Astrocyte (in vitro differentiated cells and primary cell): ENCODE measurements around the gene PCDHGB6.
"Not testable (repeated sequence)": the region's sequence is repeated elsewhere in the genome, so short reads cannot be mapped to it uniquely, and the experiment has no call there.

Experiments used
- EZH2 ChIP-seq: IDR thresholded peaks from 2 replicates; pipeline ENCODE4 v1.6.1; 2012; ENCODE audit warnings: mild to moderate bottlenecking, low read length, inconsistent platforms; ENCODE audit not compliant: insufficient read depth
- TF ChIP-seq, protein P1 (sequence below): IDR thresholded peaks from 2 replicates; pipeline ENCODE4 v1.5.1; 2011; ENCODE audit warnings: low read depth, mild to moderate bottlenecking, inconsistent platforms, low read length, moderate library complexity; ENCODE audit not compliant: insufficient read depth

- TF ChIP-seq, protein P1, sequence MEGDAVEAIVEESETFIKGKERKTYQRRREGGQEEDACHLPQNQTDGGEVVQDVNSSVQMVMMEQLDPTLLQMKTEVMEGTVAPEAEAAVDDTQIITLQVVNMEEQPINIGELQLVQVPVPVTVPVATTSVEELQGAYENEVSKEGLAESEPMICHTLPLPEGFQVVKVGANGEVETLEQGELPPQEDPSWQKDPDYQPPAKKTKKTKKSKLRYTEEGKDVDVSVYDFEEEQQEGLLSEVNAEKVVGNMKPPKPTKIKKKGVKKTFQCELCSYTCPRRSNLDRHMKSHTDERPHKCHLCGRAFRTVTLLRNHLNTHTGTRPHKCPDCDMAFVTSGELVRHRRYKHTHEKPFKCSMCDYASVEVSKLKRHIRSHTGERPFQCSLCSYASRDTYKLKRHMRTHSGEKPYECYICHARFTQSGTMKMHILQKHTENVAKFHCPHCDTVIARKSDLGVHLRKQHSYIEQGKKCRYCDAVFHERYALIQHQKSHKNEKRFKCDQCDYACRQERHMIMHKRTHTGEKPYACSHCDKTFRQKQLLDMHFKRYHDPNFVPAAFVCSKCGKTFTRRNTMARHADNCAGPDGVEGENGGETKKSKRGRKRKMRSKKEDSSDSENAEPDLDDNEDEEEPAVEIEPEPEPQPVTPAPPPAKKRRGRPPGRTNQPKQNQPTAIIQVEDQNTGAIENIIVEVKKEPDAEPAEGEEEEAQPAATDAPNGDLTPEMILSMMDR: peak; percentile 67
- TF ChIP-seq EZH2: not testable (repeated sequence)
Observed at GRCh38 chr5:141417494-141418172, 9.8 kb downstream of the PCDHGB6 start, which contains the start of gene PCDHGB7.
